ENCODE data around the gene LMOD1. TPM values are rescaled to one million over a fixed set of nuclear protein-coding genes. Genes with fewer than 3 reads are reported as not detected.

LMOD1 gene
- 10 to 100 TPM; 12.8 to 39.5 (median 22.6) TPM for total RNA-seq

GRCh38 chr1:201946224-201946908, at the start of gene LMOD1:
LMOD1 (minus strand) TSS chr1:201946548; CDS start chr1:201946340, 208 bp downstream.
- DNase-seq, result peak; percentile 79 to 84
- TF ChIP-seq POLR2A (IDR thresholded peaks at IDR 0.05), result peak; percentile 56 to 59
- TF ChIP-seq CTCF (IDR thresholded peaks at IDR 0.05 in 4 of 5, conservative IDR thresholded peaks at IDR 0.05 in 1 of 5), result no peak
- peak; percentile 73 to 76 for ATAC-seq
- Histone ChIP-seq H3K36me3 (no peaks in the 10 kb centered on the region), H3K4me3 (peak within 1 kb of the TSS; percentile 57 to 74 (median 62)), H3K9me3 (no peaks in the 10 kb centered on the region), H3K27me3 (no peaks in the 10 kb centered on the region), H3K4me1 (peaks cover 29 to 32% of the 10 kb centered on the region in 2 donors), H3K27ac (peak within 1 kb of the TSS; percentile 82 to 84 (median 84))
- in situ Hi-C loops (cut with MboI; ENCODE audit: low sequenced_read_pairs in 4 of 4), result no loop called here
- intact Hi-C loops (cut with DNase I; ENCODE audit: low total_unique reads), result loop anchor here (2.0 kb wide), 1 partner anchor 50 kb away; no protein-coding TSS in a partner anchor

GRCh38 chr1:201990427-201990826, 44.1 kb upstream of the LMOD1 start:
- H3K36me3 ChIP-seq, result peaks cover 0 to 45% of the 10 kb centered on the region in 2 donors
- in situ Hi-C loops (cut with MboI; ENCODE audit: low sequenced_read_pairs in 4 of 4), result no loop called here
- H3K27me3 ChIP-seq, result no peaks in the 10 kb centered on the region

GRCh38 chr1:201989354-201990128, 43.2 kb upstream of the LMOD1 start:
- Histone ChIP-seq H3K9me3 (no peaks in the 10 kb centered on the region), H3K4me3 (no peak overlapping the region), H3K27me3 (no peaks in the 10 kb centered on the region), H3K4me1 (peaks cover 0 to 3% of the 10 kb centered on the region in 2 donors), H3K27ac (no peak overlapping the region), H3K36me3 (peaks cover 0 to 45% of the 10 kb centered on the region in 2 donors)
- ATAC-seq (no peak), DNase-seq (no peak)
- TF ChIP-seq POLR2A (IDR thresholded peaks at IDR 0.05), result no peak
- TF ChIP-seq CTCF (IDR thresholded peaks at IDR 0.05 in 4 of 5, conservative IDR thresholded peaks at IDR 0.05 in 1 of 5), result no peak
- intact Hi-C loops (cut with DNase I; ENCODE audit: low total_unique reads), result loop anchor here (10.0 kb wide), 1 partner anchor 455 kb away; the partner anchor contains the start of gene NAV1
- in situ Hi-C loops (cut with MboI; ENCODE audit: low sequenced_read_pairs in 4 of 4), result no loop called here

More at GRCh38 chr1:201990427-201990826, 44.1 kb upstream of the LMOD1 start:
- DNase-seq (no peak), ATAC-seq (no peak)
- Histone ChIP-seq H3K4me3 (no peak overlapping the region), H3K4me1 (peaks cover 0 to 3% of the 10 kb centered on the region in 2 donors), H3K27ac (no peak overlapping the region), H3K9me3 (no peaks in the 10 kb centered on the region)
- TF ChIP-seq POLR2A (IDR thresholded peaks at IDR 0.05) (no peak), CTCF (IDR thresholded peaks at IDR 0.05 in 4 of 5, conservative IDR thresholded peaks at IDR 0.05 in 1 of 5) (no peak)
- intact Hi-C loops (cut with DNase I; ENCODE audit: low total_unique reads), result no loop called here

GRCh38 chr1:201988601-201989000, 42.3 kb upstream of the LMOD1 start:
- DNase-seq (no peak), ATAC-seq (no peak)
- intact Hi-C loops (cut with DNase I; ENCODE audit: low total_unique reads) (loop anchor here (10.0 kb wide), 1 partner anchor 454 kb away; the partner anchor contains the start of gene NAV1), in situ Hi-C loops (cut with MboI; ENCODE audit: low sequenced_read_pairs in 4 of 4) (no loop called here)
- Histone ChIP-seq H3K9me3 (no peaks in the 10 kb centered on the region), H3K36me3 (peaks cover 0 to 44% of the 10 kb centered on the region in 2 donors), H3K4me1 (peaks cover 2 to 10% of the 10 kb centered on the region in 2 donors), H3K27me3 (no peaks in the 10 kb centered on the region), H3K27ac (no peak overlapping the region), H3K4me3 (no peak overlapping the region)
- TF ChIP-seq POLR2A (IDR thresholded peaks at IDR 0.05) (no peak), CTCF (IDR thresholded peaks at IDR 0.05 in 4 of 5, conservative IDR thresholded peaks at IDR 0.05 in 1 of 5) (no peak)

Data from gastrocnemius medialis (tissue), 4 donors.